Erythroblast (primary cell): Measurements from ENCODE around the gene ALDH16A1.

Source experiments
- GATA1 ChIP-seq: IDR thresholded peaks from 2 replicates; pipeline ENCODE4 v1.6.1; 2011; ENCODE audit warnings: low read depth, mild to moderate bottlenecking, control low read depth, low read length, moderate library complexity
- POLR2A ChIP-seq: IDR thresholded peaks from 2 replicates; pipeline ENCODE4 v1.6.1; 2011; ENCODE audit warnings: mild to moderate bottlenecking, low read length

DNA sequence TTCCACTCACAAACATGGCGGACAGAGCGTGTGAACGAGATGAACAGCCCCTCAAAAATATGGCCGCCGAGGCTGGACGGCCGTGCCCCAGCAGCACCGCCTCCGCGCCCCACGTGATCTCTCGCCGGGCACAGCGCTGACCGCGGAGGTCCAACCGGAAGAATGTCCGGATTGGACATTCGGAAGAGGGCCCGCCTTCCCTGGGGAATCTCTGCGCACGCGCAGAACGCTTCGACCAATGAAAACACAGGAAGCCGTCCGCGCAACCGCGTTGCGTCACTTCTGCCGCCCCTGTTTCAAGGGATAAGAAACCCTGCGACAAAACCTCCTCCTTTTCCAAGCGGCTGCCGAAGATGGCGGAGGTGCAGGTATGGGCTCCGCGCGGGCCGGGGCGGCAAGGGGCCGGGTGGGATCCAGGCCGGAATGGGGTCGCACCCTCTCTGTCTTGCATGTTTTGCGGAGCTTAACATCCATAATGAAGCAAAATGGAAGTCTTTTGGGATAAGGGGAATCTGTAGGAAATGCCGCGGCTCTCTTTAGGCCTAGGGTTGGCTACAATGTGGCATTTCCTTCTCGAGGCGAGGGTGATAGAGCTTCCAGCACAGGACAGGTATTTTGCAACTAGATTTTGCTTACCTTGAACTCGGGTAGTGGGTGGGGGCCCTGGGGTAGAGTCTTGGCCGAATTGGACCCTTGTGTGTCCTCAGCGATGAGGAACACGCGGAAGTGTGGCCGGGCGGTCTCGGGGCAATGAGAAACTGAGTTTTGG lies 34.4 kb downstream of the ALDH16A1 start, which contains the start of gene RPL13A:
- TF ChIP-seq POLR2A (peak; percentile 100), GATA1 (no peak)
